ENCODE data around the gene POLE. TPM values are rescaled to one million over a fixed set of nuclear protein-coding genes. Genes with fewer than 3 reads are reported as not detected.

POLE gene
- polyA plus RNA-seq, 1 of the 3 experiments (the other 2 are of a cell fraction) = 20.1 TPM

DNA sequence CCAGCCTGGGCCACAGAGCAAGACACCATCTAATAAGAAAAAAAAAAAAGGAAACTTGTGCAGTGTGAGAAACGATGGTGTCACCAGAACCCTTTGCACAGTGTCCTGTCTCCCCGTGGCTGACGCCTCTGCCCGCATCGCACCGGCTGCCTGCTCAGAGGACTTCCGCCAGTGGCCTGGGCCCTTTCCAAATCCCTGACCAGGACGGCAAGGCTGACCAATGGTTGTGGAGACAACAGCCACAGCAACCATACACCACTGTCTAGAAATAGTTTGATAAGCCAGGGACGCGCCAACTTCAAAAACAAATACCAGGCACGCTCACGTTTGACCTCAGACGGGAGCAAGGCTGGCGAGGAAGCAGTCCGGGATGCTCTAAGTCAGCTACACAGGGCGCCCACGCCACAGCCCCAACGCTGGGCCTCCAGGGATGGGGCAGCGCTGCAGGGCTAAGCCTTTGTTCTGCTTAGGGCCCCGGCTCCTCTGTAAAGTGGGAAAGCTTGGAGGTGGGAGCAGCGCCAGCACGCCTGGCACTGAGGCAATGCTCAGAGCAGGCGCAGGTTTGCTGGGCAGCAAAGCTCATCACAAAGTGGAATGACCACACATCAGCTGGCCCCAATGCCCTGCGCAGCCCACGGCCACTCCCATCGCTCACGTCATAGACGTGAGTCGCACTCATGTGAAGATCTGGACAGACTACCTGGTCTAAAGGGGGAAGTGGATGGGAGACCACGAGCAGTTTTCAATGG, 36.0 kb upstream of the POLE start:
- Histone ChIP-seq H3K9me2 (no peaks in the 10 kb centered on the region), H3K4me3 (ENCODE audit: low read depth in 2 of 2, low read length in 1 of 2) (no peak overlapping the region), H3K36me3 (replicated peaks in 1 of 2; ENCODE audit: control insufficient read depth in 1 of 2, insufficient read depth in 2 of 2, low read length in 1 of 2) (peaks cover 53 to 72% of the 10 kb centered on the region in 2 experiments), H3K79me2 (ENCODE audit: insufficient read depth) (peaks cover 30% of the 10 kb centered on the region; the same call in 1 of the 2 replicates), H2AFZ (ENCODE audit: low read depth) (no peak overlapping the region), H3K9ac (no peak overlapping the region), H3K9me3 (no peaks in the 10 kb centered on the region), H4K20me1 (ENCODE audit: insufficient read depth) (peaks cover 28% of the 10 kb centered on the region), H3K27me3 (ENCODE audit: insufficient read depth) (no peaks in the 10 kb centered on the region), H3K4me1 (ENCODE audit: control insufficient read depth in 1 of 2, insufficient read depth in 2 of 2, low read depth in 1 of 2, low read length in 1 of 2) (no peaks in the 10 kb centered on the region), H3F3A (replicated peaks; ENCODE audit: insufficient read depth) (peaks cover 25% of the 10 kb centered on the region), H3K4me2 (no peak overlapping the region), H3K27ac (ENCODE audit: low read depth in 2 of 2, low read length in 1 of 2) (peak overlapping the region in 1 of 2 experiments; percentile 35; a peak in 2 of 4 replicates)
- no peak for TF ChIP-seq TAF1 (IDR thresholded peaks at IDR 0.05; ENCODE audit: borderline replicate concordance, low read depth, low read length)
- TF ChIP-seq RCOR1 (IDR thresholded peaks at IDR 0.05; ENCODE audit: low read length) = no peak
- TF ChIP-seq JUND (IDR thresholded peaks at IDR 0.05) = no peak
- TF ChIP-seq, protein P1, sequence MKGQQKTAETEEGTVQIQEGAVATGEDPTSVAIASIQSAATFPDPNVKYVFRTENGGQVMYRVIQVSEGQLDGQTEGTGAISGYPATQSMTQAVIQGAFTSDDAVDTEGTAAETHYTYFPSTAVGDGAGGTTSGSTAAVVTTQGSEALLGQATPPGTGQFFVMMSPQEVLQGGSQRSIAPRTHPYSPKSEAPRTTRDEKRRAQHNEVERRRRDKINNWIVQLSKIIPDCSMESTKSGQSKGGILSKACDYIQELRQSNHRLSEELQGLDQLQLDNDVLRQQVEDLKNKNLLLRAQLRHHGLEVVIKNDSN (IDR thresholded peaks at IDR 0.05; ENCODE audit: borderline replicate concordance, low read depth) = no peak
- TF ChIP-seq POLR2AphosphoS5 (IDR thresholded peaks at IDR 0.05; ENCODE audit: low read depth, low read length) = no peak
- TF ChIP-seq FOXJ3 (CRISPR knock-in tag; IDR thresholded peaks at IDR 0.05) = no peak
- no peak for TF ChIP-seq FOXM1 (IDR thresholded peaks at IDR 0.05; ENCODE audit: low read depth)
- TF ChIP-seq NFIC (IDR thresholded peaks at IDR 0.05; ENCODE audit: borderline replicate concordance) = no peak
- TF ChIP-seq GATA2 (CRISPR knock-in tag; IDR thresholded peaks at IDR 0.05) = no peak
- TF ChIP-seq, protein P2, sequence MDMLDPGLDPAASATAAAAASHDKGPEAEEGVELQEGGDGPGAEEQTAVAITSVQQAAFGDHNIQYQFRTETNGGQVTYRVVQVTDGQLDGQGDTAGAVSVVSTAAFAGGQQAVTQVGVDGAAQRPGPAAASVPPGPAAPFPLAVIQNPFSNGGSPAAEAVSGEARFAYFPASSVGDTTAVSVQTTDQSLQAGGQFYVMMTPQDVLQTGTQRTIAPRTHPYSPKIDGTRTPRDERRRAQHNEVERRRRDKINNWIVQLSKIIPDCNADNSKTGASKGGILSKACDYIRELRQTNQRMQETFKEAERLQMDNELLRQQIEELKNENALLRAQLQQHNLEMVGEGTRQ (IDR thresholded peaks at IDR 0.05; ENCODE audit: borderline replicate concordance, low read depth, low read length) = no peak
- TF ChIP-seq, protein P3, sequence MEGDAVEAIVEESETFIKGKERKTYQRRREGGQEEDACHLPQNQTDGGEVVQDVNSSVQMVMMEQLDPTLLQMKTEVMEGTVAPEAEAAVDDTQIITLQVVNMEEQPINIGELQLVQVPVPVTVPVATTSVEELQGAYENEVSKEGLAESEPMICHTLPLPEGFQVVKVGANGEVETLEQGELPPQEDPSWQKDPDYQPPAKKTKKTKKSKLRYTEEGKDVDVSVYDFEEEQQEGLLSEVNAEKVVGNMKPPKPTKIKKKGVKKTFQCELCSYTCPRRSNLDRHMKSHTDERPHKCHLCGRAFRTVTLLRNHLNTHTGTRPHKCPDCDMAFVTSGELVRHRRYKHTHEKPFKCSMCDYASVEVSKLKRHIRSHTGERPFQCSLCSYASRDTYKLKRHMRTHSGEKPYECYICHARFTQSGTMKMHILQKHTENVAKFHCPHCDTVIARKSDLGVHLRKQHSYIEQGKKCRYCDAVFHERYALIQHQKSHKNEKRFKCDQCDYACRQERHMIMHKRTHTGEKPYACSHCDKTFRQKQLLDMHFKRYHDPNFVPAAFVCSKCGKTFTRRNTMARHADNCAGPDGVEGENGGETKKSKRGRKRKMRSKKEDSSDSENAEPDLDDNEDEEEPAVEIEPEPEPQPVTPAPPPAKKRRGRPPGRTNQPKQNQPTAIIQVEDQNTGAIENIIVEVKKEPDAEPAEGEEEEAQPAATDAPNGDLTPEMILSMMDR (IDR thresholded peaks at IDR 0.05) = no peak
- TF ChIP-seq RXRA (IDR thresholded peaks at IDR 0.05; ENCODE audit: borderline replicate concordance, low read depth) = no peak
- TF ChIP-seq, protein P4, sequence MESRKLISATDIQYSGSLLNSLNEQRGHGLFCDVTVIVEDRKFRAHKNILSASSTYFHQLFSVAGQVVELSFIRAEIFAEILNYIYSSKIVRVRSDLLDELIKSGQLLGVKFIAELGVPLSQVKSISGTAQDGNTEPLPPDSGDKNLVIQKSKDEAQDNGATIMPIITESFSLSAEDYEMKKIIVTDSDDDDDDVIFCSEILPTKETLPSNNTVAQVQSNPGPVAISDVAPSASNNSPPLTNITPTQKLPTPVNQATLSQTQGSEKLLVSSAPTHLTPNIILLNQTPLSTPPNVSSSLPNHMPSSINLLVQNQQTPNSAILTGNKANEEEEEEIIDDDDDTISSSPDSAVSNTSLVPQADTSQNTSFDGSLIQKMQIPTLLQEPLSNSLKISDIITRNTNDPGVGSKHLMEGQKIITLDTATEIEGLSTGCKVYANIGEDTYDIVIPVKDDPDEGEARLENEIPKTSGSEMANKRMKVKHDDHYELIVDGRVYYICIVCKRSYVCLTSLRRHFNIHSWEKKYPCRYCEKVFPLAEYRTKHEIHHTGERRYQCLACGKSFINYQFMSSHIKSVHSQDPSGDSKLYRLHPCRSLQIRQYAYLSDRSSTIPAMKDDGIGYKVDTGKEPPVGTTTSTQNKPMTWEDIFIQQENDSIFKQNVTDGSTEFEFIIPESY (IDR thresholded peaks at IDR 0.05; ENCODE audit: borderline replicate concordance, low read depth) = no peak
- TF ChIP-seq, protein P5, sequence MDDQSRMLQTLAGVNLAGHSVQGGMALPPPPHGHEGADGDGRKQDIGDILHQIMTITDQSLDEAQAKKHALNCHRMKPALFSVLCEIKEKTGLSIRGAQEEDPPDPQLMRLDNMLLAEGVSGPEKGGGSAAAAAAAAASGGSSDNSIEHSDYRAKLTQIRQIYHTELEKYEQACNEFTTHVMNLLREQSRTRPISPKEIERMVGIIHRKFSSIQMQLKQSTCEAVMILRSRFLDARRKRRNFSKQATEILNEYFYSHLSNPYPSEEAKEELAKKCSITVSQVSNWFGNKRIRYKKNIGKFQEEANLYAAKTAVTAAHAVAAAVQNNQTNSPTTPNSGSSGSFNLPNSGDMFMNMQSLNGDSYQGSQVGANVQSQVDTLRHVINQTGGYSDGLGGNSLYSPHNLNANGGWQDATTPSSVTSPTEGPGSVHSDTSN (IDR thresholded peaks at IDR 0.05) = no peak
- no peak for TF ChIP-seq NRF1 (IDR thresholded peaks at IDR 0.05; ENCODE audit: low read depth, low read length)
- DNase-seq = no peak
- 92% methylated on average over 28 of the region's 30 CpGs for WGBS (ENCODE audit: low lambda C conversion rate)
- CTCF ChIA-PET = no interaction called here
- POLR2A ChIA-PET = no interaction called here

All from SK-N-SH (cell line).